GM10266 (cell line): ENCODE measurements around the gene CCDC57.

Experiments used
- DNase-seq: peaks from one replicate; pipeline ENCODE4 v3.0.0; 2012; ENCODE audit errors: extremely low spot score
- TF ChIP-seq, protein P1 (sequence below): IDR thresholded peaks from 2 replicates; pipeline ENCODE4 v1.5.1; 2012; ENCODE audit warnings: mild to moderate bottlenecking, low read depth; ENCODE audit not compliant: control insufficient read depth, insufficient read depth; ENCODE audit errors: missing control alignments

The CCDC57 gene

DNA sequence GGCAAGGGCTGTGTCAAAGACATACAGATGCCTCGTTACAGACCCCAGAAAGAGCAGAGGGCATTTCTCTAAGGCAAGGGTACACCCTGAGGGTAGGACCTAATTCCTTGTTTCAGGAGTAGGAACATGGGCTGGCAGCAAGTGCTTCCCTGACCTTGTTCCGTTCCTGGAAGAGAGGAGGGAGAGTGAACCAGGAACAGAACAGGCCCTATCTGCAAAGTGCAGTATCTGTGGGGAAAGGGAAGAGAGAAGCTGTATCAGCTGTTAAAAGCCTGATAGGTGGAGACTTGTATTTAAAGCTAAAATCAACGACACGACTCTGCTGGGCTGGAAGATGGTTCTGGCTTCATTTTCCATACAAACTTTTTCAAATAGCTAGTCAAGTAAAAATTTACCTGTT is 88.5 kb downstream of the CCDC57 start:
- TF ChIP-seq, protein P1, sequence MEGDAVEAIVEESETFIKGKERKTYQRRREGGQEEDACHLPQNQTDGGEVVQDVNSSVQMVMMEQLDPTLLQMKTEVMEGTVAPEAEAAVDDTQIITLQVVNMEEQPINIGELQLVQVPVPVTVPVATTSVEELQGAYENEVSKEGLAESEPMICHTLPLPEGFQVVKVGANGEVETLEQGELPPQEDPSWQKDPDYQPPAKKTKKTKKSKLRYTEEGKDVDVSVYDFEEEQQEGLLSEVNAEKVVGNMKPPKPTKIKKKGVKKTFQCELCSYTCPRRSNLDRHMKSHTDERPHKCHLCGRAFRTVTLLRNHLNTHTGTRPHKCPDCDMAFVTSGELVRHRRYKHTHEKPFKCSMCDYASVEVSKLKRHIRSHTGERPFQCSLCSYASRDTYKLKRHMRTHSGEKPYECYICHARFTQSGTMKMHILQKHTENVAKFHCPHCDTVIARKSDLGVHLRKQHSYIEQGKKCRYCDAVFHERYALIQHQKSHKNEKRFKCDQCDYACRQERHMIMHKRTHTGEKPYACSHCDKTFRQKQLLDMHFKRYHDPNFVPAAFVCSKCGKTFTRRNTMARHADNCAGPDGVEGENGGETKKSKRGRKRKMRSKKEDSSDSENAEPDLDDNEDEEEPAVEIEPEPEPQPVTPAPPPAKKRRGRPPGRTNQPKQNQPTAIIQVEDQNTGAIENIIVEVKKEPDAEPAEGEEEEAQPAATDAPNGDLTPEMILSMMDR: no peak
- DNase-seq: no peak

DNA sequence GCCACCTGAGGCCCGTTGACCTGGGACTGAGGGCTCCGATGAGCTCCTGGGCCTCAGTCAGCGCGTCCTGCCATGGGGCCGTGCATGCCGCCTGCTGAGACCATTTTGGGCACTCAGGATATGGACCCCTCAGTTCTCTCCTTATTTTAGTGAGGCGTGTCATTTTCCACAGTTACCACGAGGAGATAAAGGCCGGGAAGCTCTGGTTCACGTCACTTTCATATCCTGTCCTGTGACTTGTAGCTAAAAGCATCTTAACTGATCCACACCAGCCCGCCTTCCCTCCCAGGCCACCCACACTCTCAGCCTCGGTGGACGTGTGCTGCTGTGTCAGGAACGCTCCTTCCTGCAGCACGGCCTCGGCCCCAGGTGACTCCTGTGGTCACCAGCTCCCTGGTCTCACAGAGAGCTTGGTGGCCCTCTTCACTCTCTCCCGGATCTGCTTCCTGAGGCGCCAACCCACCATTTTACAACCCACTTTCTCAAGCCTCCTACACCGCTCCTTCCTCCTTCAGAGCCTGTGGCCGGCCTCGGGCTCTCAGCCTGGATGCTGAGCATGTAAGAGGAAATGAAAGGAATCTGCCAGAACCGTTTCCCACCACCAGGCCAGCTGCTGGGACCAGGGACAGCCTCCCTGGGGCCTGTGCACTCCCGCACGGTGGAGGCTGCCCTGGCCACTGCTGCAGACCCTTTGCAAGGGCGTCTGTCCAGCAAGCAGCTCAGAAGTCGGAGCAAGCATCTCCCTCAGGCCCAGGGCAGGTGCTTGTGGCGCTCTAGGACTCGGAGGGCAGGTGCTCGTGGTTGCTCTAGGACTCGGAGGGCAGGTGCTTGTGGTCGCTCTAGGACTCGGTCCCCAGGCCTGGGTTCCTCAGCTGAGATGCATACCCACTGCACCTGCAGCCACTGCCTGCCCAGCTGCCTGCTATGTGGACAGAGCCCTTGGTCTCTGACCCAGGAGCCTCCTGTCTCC is 90.7 kb downstream of the CCDC57 start:
- TF ChIP-seq, protein P1: no peak
- no peak for DNase-seq

DNA sequence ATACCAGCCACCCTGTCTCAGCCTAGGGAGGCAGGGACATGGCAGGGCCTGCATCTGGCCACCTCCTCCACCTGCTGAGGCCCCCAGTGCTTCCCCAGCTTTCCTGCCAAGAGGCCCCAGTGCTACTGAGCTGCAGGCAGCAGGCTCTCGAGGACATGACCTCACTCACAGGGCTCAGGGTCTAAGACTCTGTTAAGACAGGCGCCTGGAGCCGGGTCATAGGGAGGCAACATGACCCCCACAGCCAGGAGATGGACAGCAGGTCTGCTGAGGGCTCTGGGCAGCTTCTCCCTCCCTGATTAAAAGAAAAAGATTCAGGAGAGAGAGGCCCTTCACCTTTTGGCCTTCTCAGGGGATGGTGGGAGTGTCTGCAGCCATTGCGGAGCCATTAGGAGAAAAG is 91.4 kb downstream of the CCDC57 start:
- DNase-seq: no peak
- TF ChIP-seq, protein P1: no peak

DNA sequence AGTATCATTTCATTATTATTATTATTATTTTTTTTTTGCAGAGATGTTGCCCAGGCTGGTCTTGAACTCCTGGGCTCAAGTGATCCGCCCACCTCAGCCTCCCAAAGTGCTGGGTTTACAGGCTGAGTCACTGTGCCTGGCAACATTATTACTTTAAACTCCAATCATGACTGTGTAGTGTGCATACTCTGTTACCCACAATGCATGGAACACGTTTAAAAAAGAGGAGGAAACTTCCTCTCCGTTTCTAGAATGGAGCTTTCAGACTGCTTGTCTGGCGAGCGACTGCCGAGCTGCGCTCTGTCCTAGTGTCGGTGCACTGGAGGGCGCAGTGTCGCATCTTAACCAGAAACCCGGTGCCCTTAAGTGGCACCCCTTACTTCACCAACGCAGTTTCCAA is 92.5 kb downstream of the CCDC57 start:
- TF ChIP-seq, protein P1: no peak
- DNase-seq: no peak

DNA sequence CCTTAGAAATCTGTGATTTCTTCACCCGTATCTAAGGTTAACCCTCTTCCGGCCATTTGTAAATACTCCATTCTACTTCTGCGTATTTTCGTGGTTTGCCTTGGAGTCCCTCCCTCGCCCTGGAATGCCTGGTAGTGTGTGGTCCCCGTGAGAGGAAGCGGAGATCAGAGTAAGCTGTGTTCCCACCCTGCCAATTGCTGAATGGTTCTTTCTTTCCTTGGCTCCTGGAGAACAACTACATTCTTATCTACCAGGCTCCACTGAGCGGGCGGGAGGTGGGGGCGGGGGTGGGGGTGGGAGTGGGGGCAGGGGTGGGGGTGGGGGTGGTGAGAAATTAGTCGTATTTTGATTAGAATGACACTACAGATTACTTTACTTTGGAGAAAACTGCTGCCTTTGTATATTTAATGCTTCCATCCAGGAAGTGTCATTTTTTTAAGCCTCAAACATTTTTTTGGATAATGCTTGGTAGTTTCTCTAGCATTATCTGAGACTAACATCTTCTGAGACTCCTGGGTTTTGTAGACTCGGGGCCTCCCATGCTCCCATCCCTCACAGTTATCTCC is 93.7 kb downstream of the CCDC57 start:
- TF ChIP-seq, protein P1: no peak
- DNase-seq: no peak

DNA sequence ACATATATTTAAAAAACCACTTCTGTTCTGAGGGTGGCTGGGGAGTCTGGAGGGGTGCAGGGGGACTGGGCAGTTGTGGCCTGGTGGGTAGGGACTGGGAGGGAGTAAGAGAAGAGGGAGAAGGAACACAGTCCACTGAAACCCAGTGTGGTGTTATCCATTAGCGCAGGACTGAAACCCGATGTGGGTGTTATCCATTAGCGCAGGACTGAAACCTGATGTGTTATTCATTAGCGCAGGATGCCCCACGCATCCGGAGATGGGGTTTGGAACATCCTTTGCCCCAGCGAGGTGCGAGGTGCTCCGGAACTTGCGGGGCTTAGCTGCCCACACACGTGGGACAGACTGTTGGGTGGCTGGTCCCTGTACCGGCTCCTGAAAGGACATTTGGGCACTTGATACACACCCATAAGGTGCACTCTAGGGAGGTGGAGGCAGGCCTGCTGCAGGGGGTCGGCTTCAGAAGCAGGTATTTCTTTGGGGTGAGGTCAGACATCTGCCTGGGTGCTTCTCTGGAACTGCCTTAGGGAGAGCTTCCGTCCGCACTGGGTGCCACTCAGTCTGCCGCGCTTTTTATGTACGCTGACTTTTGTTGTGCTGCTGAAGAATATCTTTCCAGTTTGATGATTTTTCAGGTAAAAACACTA is 94.4 kb downstream of the CCDC57 start:
- no peak for DNase-seq
- TF ChIP-seq, protein P1: no peak
